Stimulated activated CD4-positive, alpha-beta T cell treated with anti-CD3 and anti-CD28 coated beads, Interleukin-12 subunit alpha, Interleukin-12 subunit beta, amount 100 ng/mL, for 24 hours (primary cell): Measurements from ENCODE around the gene RFX4.

ENCODE experiments used
- DNase-seq, 2 experiments: peaks; one replicate each; pipeline ENCODE4 v3.0.0-alpha.2; 2020; ENCODE audit warnings: low read depth in 2 of 2

Gene RFX4

DNA sequence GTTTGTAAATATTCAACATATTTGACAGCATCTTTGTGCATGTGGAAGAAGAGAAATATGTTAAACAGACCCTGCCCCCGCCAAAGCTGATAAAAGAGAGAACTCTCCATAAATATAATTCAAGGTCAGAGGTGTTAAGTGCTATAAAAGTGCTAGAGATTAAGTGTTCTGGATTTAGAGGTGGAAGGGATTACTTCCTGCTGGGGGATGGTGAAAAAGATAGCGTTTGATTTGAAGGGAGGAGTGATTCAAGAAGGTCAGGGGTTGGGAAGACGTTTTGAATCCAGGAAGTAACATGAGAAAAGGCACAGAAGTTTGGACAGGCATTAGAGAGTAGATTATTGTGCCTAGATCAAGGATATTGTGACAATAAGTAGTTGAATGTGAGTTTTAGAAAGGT is 221.9 kb downstream of the RFX4 start:
- DNase-seq, result no peak
